GM18858 (cell line): Measurements from ENCODE around the gene DTX3.
"Not testable (repeated sequence)": the region's sequence is repeated elsewhere in the genome, so short reads cannot be mapped to it uniquely, and the experiment has no call there.

Experiments used
- ATAC-seq: cut with Tn5 transposase; IDR thresholded peaks from one replicate; pipeline ENCODE4 v1.9.1; 2021; ENCODE audit not compliant: unreplicated experiment

Gene DTX3

GRCh38 chr12:57606399-57606798 is 1.8 kb downstream of the DTX3 start:
- no peak for ATAC-seq

DNA sequence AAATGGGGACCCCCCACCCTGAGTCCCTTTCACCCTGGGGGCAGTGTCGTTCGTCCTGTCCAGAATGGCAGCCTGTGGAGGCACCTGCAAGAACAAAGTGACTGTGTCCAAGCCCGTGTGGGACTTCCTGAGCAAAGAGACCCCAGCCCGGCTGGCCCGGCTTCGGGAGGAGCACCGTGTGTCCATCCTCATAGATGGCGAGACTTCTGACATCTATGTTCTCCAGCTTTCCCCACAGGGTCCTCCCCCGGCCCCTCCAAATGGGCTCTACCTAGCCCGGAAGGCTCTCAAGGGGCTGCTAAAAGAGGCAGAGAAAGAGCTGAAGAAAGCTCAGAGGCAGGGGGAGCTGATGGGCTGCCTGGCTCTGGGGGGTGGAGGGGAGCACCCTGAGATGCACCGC is 2.2 kb downstream of the DTX3 start:
- ATAC-seq = no peak

GRCh38 chr12:57607958-57608663 is 3.5 kb downstream of the DTX3 start:
- no peak for ATAC-seq

DNA sequence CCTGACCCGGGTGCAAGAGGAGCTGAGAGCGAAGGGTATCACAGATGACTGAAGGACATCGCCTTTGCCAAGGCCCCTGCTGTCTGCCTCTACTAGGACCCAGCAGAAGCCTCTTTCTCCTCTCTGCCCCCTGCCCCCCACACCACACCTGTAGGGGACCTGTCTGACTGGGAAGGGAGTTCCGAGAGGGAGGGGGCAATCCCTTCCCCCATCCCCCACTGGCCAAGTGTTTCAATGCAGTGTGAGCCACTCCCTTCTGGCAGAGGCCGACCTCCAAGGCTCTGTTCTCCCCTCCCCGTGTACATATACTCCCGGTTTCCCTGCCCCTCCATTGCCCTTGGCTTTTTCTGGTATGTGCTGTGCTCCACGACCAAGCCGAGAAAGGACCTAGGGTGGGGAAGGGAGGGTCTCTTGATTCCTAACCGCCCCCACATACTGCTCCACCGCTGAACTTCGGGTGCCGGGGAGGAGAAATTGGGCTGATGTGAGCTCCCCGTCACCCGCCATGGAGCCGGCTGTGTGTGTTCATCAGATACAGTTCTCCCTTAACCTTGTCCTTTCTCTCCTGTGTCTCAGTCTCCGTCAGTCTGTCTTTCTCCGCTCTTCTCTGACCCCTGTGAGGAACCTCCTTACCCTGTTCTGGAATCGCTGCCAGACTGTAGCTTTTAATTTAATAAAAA is 4.6 kb downstream of the DTX3 start:
- ATAC-seq = no peak

DNA sequence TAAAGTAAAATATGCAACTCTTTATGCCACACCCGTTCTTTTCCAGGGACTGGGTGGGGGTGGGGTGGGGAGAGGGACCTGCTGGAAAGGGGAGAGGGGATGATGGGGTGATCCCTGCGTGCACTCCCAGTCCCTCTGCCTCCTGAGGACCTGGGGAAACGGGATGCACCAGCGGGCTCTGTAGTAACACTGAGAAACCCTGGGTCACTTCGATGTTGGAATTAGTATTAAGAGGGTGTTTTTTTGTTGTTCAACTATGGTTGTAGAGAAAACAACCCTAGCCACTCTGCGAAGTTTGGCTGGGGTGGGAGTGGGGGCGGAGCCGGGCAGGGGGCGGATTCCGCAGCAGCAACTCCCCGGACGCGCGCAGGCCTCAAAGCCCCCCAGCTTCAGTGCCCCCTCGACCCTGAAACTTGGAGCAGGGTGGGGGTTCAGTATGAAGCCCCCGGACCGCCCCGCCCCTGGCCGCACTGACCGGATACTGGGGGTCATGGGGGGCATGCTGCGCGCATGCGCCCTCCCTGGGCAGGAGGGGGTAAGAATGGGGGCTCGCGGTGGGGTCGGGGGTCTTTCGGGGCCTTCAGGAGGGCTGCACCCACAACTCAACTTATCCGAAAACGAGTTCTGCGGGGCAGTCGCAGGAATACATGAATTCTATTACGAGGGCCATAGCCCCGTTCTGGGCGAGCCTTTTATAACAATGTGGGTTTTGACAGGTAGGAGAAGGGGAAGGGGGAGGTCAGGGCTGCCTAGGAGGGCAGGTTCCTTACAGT is 5.3 kb downstream of the DTX3 start:
- ATAC-seq = no peak

GRCh38 chr12:57610554-57611107 is 6.0 kb downstream of the DTX3 start:
- no peak for ATAC-seq

DNA sequence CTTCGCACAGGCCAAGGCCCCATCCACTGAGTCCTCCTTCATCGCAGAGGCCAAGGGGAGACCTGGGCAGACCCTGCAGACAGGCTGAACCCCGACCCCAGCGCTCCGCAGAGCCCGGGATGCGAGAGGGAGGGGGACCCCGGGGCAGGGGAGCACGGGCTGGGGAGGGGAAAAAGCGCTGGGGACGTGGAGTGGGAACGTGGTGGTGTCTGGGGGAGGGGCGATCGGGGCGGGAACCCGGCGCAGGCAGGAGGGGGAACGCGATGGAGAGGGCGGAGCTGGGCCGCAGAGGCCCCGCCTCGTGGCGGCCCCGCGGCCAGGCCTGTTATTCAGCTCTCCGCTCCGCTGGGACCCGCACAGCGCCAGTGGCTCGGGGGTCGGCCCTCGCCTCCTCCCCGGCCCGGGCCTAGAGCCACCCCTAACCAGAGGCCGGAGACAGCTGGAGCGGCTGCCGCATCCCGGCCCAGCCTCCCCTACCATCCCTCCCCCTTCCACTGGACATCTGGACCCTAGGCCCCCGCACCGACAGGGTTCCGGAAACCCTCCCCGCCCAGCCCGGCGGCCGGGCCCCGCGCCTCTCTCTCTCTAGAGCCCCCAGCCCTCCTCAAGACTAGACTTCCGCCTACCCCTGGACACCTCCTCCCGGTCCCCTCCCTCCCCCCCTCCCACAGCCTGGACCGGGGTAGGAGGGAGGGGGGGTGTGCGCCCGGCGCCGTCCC is 6.6 kb downstream of the DTX3 start, which contains the start of gene ARHGEF25:
Gene ARHGEF25, plus strand, starts transcription at position 328 of the 719 bp plus-strand sequence. CDS start 460 bp downstream, outside the sequence.
- no peak for ATAC-seq

- no peak for ATAC-seq
These were observed 7.4 kb downstream of the DTX3 start for GRCh38 chr12:57611827-57612710.

DNA sequence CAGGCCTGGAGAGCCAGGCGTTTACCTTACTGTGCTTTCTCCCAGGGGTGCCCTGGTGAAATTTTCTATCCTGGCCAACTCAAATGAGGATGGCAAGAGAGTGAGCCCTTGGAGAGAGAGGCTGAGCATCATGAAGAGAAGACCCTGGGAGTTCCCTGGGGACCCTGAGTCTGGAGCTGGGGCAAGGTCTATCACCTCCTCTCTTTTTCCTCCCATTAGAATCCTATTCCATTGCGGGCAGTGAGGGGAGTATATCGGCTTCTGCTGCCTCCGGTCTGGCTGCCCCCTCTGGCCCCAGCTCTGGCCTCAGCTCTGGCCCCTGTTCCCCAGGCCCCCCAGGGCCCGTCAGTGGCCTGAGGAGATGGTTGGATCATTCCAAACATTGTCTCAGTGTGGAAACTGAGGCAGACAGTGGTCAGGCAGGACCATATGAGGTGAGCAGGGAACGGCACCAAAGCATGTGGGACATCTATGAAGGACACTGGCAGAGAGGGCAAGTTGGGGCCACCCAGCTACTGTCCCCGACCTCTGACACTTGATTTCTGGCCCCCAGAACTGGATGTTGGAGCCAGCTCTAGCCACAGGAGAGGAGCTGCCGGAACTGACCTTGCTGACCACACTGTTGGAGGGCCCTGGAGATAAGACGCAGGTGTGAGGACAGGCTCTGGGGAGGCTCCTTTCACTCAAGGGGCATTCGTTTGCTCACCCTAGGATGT is 8.2 kb downstream of the DTX3 start:
- no peak for ATAC-seq

- ATAC-seq = no peak
These were observed 8.9 kb downstream of the DTX3 start for GRCh38 chr12:57613427-57614109.

- peak; percentile 44 for ATAC-seq
These were observed 9.7 kb downstream of the DTX3 start for GRCh38 chr12:57614178-57614947.

DNA sequence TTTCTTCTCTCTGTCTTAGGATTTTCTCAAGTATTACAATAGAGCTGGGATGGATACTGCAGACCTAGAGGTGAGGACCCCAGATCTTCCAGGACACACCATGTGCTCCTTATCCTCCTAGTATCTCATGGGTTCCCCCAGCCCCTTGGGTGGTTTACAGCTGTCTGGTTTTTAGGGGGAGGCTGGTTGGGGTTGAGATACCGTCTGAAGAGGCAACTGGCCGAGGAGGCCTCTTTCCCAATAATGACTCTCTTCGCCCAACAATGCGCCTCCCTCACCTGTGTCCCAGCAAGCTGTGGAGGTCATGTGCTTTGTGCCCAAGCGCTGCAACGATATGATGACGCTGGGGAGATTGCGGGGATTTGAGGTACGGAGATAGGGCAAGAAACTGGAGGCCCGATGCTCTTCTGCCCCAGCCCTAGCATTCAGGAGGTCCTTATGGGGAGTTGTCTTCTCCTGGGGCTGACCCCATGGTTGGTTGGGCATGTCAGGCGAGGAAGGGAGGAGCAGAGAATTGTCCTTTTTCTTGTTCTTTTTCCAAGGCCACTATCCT is 10.4 kb downstream of the DTX3 start:
- no peak for ATAC-seq

DNA sequence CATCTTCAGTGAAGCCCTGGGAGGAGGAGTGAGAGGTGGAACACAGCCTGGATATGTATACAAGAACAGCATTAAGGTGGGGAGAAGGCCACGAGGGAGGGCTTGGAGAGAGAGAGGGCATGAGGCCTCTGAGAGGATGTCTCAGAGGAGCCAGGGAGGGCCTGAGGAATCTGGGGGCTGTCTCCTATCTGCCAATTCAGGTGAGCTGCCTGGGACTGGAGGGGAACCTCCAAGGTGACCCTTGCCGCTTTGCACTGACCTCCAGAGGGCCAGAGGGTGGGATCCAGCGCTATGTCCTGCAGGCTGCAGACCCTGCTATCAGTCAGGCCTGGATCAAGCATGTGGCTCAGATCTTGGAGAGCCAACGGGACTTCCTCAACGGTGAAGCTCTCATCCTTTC is 11.0 kb downstream of the DTX3 start:
- no peak for ATAC-seq

GRCh38 chr12:57616383-57617101 is 11.9 kb downstream of the DTX3 start:
- no peak for ATAC-seq

GRCh38 chr12:57617942-57618341 is 13.3 kb downstream of the DTX3 start:
- ATAC-seq = no peak

GRCh38 chr12:57618431-57618830 is 13.8 kb downstream of the DTX3 start:
- not testable (repeated sequence) for ATAC-seq

DNA sequence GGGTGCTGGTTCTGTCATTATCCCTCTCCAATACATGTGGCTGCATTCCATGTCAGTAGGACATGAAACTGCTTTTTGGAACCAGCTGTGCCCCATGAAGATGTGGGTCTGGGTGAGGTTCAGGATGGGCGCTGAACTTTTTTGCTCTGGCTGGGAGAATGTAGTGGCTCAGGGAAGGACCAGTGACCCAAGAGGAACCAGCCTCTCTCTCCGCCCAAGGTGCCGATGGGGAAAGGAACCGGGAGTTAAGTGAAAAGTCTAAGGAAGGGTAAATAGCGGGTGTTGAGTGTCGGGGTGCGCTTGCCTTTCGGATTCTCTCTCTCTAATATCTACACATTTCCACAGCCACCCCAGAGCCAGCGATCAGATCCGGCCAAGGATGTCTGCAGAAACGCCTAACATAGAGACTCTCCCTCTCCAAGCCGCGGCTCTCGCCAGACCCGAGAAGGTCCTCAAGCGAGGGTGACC is 14.4 kb downstream of the DTX3 start:
- ATAC-seq = no peak
